Measurements from ENCODE around the gene RTN1. TPM values are rescaled to one million over a fixed set of nuclear protein-coding genes. Genes with fewer than 3 reads are reported as not detected.

The RTN1 gene
- total and polyA plus RNA-seq, 2 donors from 2014 or later = 4.5 to 5.1 TPM

DNA sequence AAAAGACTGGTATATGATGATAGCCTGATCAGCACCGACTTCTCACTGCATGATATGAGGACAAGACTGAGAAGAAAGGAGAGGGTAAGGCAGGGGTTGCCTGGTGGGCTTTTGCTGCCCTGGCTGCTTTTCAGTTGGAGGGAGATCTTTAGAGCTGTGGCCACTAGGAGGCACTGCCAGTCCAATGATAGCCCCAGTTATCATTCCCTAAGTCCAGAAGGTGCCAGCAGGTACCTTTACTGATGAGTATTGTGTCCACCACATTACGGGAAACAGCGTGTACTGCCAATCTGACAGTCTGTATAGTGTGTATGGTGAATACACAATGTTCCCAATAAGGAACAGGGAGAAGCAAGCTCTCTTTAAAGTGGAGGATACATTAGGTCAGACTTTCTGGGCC is 238.2 kb downstream of the RTN1 start:
- intact Hi-C loops (cut with DNase I) = no loop called here
- no peak overlapping the region for H3K27ac ChIP-seq (ENCODE audit: low read depth in 2 of 2, low read length in 2 of 2)
- H3K36me3 ChIP-seq (ENCODE audit: control insufficient read depth in 2 of 3, insufficient read depth in 3 of 3, low read length in 3 of 3) = no peaks in the 10 kb centered on the region
- no peaks in the 10 kb centered on the region for H3K9me3 ChIP-seq (ENCODE audit: control insufficient read depth in 2 of 3, insufficient read depth in 1 of 3, low read length in 3 of 3)
- peaks cover 5% of the 10 kb centered on the region for H3K27me3 ChIP-seq (ENCODE audit: control insufficient read depth, insufficient read depth, low read length)
- no peak overlapping the region for H3K9ac ChIP-seq (ENCODE audit: low read length in 3 of 3)
- H3K4me1 ChIP-seq (ENCODE audit: control insufficient read depth in 2 of 3, insufficient read depth in 2 of 3, low read depth in 1 of 3, low read length in 3 of 3) = no peaks in the 10 kb centered on the region
- no peak overlapping the region for H3K4me3 ChIP-seq (ENCODE audit: low read length in 3 of 3)
- TF ChIP-seq, protein P1, sequence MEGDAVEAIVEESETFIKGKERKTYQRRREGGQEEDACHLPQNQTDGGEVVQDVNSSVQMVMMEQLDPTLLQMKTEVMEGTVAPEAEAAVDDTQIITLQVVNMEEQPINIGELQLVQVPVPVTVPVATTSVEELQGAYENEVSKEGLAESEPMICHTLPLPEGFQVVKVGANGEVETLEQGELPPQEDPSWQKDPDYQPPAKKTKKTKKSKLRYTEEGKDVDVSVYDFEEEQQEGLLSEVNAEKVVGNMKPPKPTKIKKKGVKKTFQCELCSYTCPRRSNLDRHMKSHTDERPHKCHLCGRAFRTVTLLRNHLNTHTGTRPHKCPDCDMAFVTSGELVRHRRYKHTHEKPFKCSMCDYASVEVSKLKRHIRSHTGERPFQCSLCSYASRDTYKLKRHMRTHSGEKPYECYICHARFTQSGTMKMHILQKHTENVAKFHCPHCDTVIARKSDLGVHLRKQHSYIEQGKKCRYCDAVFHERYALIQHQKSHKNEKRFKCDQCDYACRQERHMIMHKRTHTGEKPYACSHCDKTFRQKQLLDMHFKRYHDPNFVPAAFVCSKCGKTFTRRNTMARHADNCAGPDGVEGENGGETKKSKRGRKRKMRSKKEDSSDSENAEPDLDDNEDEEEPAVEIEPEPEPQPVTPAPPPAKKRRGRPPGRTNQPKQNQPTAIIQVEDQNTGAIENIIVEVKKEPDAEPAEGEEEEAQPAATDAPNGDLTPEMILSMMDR (IDR thresholded peaks at IDR 0.05; ENCODE audit: borderline replicate concordance, extremely low read depth, insufficient read depth) = peak; percentile 42
- DNase-seq (peak in 2 of 5 donors; percentile 17 to 18), FAIRE-seq (no peak)

DNA sequence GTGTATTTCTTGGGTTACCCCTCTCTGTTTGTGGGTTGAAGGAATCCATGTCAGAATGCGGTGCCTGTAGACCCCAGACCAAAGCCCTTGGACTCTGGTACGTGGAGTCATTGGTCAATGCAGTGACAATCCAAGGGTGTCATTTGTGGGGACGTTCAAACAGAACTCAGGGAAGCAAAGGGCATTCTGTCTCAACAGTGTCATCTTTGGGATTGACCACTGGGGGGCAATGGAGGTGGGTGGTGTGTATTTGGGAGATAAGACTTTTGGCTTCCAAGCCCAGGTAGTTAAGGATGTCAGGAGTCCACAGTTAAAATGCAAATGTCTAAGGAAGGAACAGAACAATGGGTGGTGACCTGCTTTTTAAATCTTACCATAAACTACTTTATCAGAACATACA is 239.3 kb downstream of the RTN1 start:
- H3K9me3 ChIP-seq (ENCODE audit: control insufficient read depth in 2 of 3, insufficient read depth in 1 of 3, low read length in 3 of 3) = no peaks in the 10 kb centered on the region
- no peaks in the 10 kb centered on the region for H3K36me3 ChIP-seq (ENCODE audit: control insufficient read depth in 2 of 3, insufficient read depth in 3 of 3, low read length in 3 of 3)
- no peak overlapping the region for H3K4me3 ChIP-seq (ENCODE audit: low read length in 3 of 3)
- H3K9ac ChIP-seq (ENCODE audit: low read length in 3 of 3) = no peak overlapping the region
- DNase-seq = peak in 2 of 5 donors; percentile 2 to 3
- TF ChIP-seq, protein P1 (IDR thresholded peaks at IDR 0.05; ENCODE audit: borderline replicate concordance, extremely low read depth, insufficient read depth) = no peak
- peaks cover 5% of the 10 kb centered on the region for H3K27me3 ChIP-seq (ENCODE audit: control insufficient read depth, insufficient read depth, low read length)
- intact Hi-C loops (cut with DNase I) = no loop called here
- no peak for FAIRE-seq
- no peaks in the 10 kb centered on the region for H3K4me1 ChIP-seq (ENCODE audit: control insufficient read depth in 2 of 3, insufficient read depth in 2 of 3, low read depth in 1 of 3, low read length in 3 of 3)
- no peak overlapping the region for H3K27ac ChIP-seq (ENCODE audit: low read depth in 2 of 2, low read length in 2 of 2)

DNA sequence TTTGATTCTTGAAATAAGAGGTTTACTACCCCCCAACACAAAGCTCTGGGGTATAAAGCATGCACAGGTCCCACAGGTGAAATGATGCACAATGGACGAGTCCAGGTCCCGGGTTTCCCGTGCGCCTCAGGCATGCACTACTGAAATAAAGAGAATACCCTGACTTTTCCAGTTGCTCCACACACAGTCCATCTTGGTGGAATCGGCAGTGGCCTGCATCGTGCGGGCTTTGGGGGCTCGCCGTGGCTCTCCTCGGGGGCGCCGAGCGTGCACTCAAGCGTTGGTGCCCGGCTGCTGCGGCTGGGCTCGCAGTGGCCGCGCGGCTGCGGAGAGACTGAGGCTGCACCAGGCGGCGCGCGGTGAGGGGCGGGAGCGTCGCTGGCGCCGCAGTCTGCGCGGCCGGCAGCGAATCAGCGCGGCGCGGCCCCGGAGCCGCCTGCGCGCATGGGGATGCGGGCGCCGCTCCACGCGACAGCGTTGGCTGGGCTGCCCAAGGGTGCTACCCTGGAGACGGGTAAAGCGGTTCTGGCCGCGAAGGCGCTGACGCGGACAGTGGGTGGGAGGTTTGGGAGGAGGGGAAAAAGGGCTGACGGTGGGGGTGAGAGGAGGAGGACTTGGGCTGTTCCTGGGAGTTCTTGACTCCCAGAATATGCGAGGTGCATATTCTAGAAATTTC is 240.2 kb downstream of the RTN1 start:
- Histone ChIP-seq H3K4me1 (ENCODE audit: control insufficient read depth in 2 of 3, insufficient read depth in 2 of 3, low read depth in 1 of 3, low read length in 3 of 3) (no peaks in the 10 kb centered on the region), H3K4me3 (ENCODE audit: low read length in 3 of 3) (no peak overlapping the region), H3K36me3 (ENCODE audit: control insufficient read depth in 2 of 3, insufficient read depth in 3 of 3, low read length in 3 of 3) (no peaks in the 10 kb centered on the region), H3K9ac (ENCODE audit: low read length in 3 of 3) (no peak overlapping the region), H3K27me3 (ENCODE audit: control insufficient read depth, insufficient read depth, low read length) (peaks cover 5% of the 10 kb centered on the region), H3K9me3 (ENCODE audit: control insufficient read depth in 2 of 3, insufficient read depth in 1 of 3, low read length in 3 of 3) (no peaks in the 10 kb centered on the region), H3K27ac (ENCODE audit: low read depth in 2 of 2, low read length in 2 of 2) (no peak overlapping the region)
- DNase-seq (peak in 4 of 5 donors; percentile 37 to 50 (median 46)), FAIRE-seq (no peak)
- TF ChIP-seq, protein P1 (IDR thresholded peaks at IDR 0.05; ENCODE audit: borderline replicate concordance, extremely low read depth, insufficient read depth) = no peak
- intact Hi-C loops (cut with DNase I) = no loop called here

Measured in kidney (tissue), 14 donors.